Omental fat pad (tissue), 4 donors: ENCODE results near the gene CD5L. TPM values are rescaled to one million over a fixed set of nuclear protein-coding genes. Genes with fewer than 3 reads are reported as not detected.

ENCODE experiments used
- ATAC-seq: fragments of 150-250 bp; one replicate; pipeline ENCODE4 v1.9.1; 2016; ENCODE audit warnings: mild to moderate bottlenecking, moderate library complexity; ENCODE audit not compliant: low FRiP score
- DNase-seq: peaks from one replicate; pipeline ENCODE4 v3.0.0-alpha.2; 2019; ENCODE audit warnings: low spot score
- CTCF ChIP-seq, 3 donors: fragments of 450-650 bp; IDR thresholded peaks; one replicate each; pipeline ENCODE4 v1.5.1; 2016 to 2017; ENCODE audit warnings: antibody characterized with exemption in 3 of 3, mild to moderate bottlenecking in 3 of 3, moderate library complexity in 2 of 3
- total RNA-seq, 4 donors: library from RNA; depleted of rRNA; stranded (reverse); fragments of >200 nt; gene quantifications; one replicate each; pipeline ENCODE4 v1.1.0, GENCODE V29; 2016

CD5L gene
- total RNA-seq, 4 donors from 2014 or later = 0.46 TPM; not detected in 3

- no peak for TF ChIP-seq CTCF (IDR thresholded peaks at IDR 0.05)
- DNase-seq (no peak), ATAC-seq (no peak)
Observed at GRCh38 chr1:157856538-157856937, 14.9 kb upstream of the CD5L start.

DNA sequence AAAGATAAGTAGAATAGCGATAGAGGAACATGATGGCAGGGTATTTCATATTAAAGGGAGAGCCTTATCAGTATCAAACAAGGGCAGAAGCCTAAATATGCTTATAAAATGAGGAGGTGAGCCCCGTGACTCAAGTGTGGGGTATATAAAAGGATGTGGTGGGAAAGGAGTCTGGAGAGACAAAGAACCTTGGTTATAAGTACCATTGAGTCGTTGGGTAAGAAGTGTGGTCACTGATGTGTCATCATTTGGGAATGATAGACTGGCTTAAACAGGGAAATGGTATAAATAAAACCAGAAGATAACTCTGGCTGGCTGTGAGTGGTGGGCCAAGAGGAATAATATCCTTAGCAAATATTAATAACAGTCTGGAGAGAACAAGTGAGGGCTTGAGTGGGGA, 10.9 kb upstream of the CD5L start:
- no peak for DNase-seq
- TF ChIP-seq CTCF (IDR thresholded peaks at IDR 0.05) = no peak
- no peak for ATAC-seq

DNA sequence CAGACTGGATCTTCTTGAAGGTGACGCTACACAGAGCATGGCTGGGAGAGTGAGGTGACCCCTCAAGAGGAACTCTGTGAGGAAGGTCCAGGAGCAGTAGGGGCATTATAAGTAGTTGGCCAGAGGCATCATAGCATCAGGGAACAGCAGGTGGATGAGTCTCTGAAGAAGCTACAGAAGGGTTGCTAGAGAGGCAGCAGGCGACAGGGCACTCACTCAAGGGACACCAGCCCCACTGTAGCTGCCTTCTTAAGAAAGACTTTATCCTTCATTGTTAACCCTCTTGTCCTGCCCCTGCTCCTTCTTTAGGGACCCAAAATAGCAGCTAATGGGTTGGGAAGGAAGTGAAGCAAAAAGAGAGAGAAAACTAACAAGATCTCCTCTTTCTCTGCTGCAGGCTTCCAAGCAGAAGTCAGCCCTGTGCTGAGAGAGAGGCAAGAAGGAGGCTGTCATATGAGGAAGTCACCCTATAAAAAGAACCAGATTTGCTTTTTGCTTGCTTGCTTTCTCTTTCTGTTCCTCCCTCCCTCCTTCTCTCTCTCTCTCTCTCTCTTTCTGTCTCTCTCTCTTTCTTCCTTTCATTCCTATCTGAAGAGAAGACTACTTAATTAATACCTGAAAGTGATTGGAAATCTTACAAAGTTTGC, 7.7 kb upstream of the CD5L start:
- ATAC-seq = no peak
- no peak for DNase-seq
- TF ChIP-seq CTCF (IDR thresholded peaks at IDR 0.05) = no peak

DNA sequence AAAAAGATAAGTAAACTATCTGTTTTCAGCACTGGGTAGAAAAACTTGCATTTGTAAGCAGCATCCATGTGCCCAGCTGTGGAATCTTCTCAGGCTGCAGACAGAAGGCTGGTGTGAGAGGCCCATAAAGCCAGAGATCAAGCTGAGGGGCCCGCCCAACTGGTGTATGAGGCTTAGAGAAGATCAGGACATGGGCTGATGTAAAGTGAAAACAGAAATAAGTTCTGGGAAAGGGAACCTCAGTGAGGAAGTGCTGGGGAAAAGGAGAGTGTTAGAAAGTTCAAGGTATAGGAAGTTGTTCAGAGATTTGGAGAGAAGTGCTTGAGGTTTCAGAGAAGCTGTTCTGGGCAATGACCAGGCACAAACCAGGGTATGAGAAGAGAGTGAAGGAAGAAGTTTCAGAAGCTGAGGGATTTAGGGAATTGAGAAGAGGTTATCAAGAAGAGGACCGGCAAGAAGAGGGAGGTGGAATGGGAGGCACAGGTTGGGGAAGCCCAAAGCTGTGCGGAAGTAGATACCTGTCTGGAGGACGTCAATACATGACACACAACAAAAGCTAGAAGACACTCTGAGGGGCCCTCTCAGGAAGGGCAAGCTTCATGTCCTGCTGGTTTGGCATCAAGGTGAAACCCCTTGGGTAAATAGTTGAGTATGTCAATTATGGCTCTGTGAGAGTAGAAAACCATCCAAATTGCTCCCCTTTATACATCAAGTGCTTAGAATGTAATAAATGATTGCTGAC, 2.7 kb upstream of the CD5L start:
- ATAC-seq (no peak), DNase-seq (no peak)
- TF ChIP-seq CTCF (IDR thresholded peaks at IDR 0.05) = no peak

DNA sequence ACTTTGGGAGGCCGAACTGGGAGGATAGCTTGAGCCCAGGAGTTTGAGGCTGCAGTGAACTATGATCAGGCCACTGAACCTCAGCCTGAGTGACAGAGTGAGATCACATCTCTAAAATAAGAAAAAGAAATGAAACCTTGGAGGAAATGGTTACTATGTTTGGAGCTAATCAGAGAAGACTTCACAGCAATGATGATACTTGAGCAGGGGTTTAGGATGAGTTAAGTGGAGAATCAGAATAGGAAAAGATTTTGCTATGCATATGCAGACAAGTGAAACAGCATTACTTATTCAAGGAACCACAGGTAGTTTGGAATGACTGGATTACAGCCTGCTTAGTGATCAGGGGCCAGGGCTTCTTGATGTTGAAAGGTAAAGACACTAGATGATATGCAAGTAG, 1.3 kb upstream of the CD5L start:
- no peak for DNase-seq
- no peak for TF ChIP-seq CTCF (IDR thresholded peaks at IDR 0.05)
- no peak for ATAC-seq

GRCh38 chr1:157838966-157839365, 2.6 kb downstream of the CD5L start:
- DNase-seq (no peak), ATAC-seq (no peak)
- TF ChIP-seq CTCF (IDR thresholded peaks at IDR 0.05) = no peak

GRCh38 chr1:157834430-157834829, 7.2 kb downstream of the CD5L start:
- TF ChIP-seq CTCF (IDR thresholded peaks at IDR 0.05) = no peak
- ATAC-seq = no peak

More at GRCh38 chr1:157834430-157834829, 7.2 kb downstream of the CD5L start:
- no peak for DNase-seq
